B cell (primary cell): ENCODE measurements around the gene MECR. TPM values are rescaled to one million over a fixed set of nuclear protein-coding genes. Genes with fewer than 3 reads are reported as not detected.

Experiments used
- ATAC-seq: fragments of 200-7000 bp; cut with Tn5 transposase; one replicate; pipeline ENCODE4 v1.10.0; 2021; ENCODE audit warnings: low read depth, mild to moderate bottlenecking, moderate number of reproducible peaks, moderate library complexity
- CTCF ChIA-PET: fragments of 350-600 bp; sonication (Branson Sonifier 250); formaldehyde crosslinking; loops from one replicate; lab custom pipeline; 2021; ENCODE audit warnings: antibody characterized with exemption, inconsistent platforms; lab: Charles Lee
- POLR2A ChIA-PET: fragments of 350-600 bp; sonication (Branson Sonifier 250); formaldehyde crosslinking; loops from one replicate; lab custom pipeline; 2021; ENCODE audit warnings: antibody characterized with exemption; lab: Charles Lee
- DNase-seq: peaks from one replicate; pipeline ENCODE4 v3.0.0; 2013
- H2AFZ ChIP-seq: 2 replicates; pipeline ENCODE4 v1.6.1; 2012; ENCODE audit warnings: mild to moderate bottlenecking, low read depth, low read length; ENCODE audit not compliant: insufficient read depth, poor library complexity, severe bottlenecking
- H3K27ac ChIP-seq, 2 donors: 1 replicate in 1 of 2; 2 replicates in 1 of 2; pipeline ENCODE4 v1.5.1; 2012 to 2013; ENCODE audit warnings: low read length in 2 of 2, mild to moderate bottlenecking in 2 of 2, moderate library complexity in 1 of 2
- H3K27me3 ChIP-seq, 4 experiments: fragments of 200-600 bp in 1 of 4; sonication (generic) in 1 of 4; replicated peaks in 1 of 4; 1 replicate in 2 of 4; 2 replicates in 2 of 4; pipeline versions ENCODE4 v1.6.1 to v1.7.0; 2013 to 2016; ENCODE audit warnings: low read length in 3 of 4, mild to moderate bottlenecking in 2 of 4, mixed read lengths in 1 of 4, moderate library complexity in 1 of 4; ENCODE audit not compliant: insufficient read depth in 4 of 4, control insufficient read depth in 3 of 4; ENCODE audit errors: control extremely low read depth in 1 of 4
- H3K36me3 ChIP-seq, 2 experiments: replicated peaks in 1 of 2; 1 replicate in 1 of 2; 2 replicates in 1 of 2; pipeline versions ENCODE4 v1.6.1 to v1.7.1; 2013; ENCODE audit warnings: low read length in 1 of 2; ENCODE audit not compliant: insufficient read depth in 2 of 2, control insufficient read depth in 1 of 2; ENCODE audit errors: control extremely low read depth in 1 of 2, extremely low read depth in 1 of 2
- H3K4me1 ChIP-seq, 2 donors: fragments of 200-600 bp in 1 of 2; sonication (generic) in 1 of 2; 1 replicate in 1 of 2; 2 replicates in 1 of 2; pipeline versions ENCODE4 v1.5.1 to v1.6.1; 2013 to 2017; ENCODE audit warnings: low read length in 2 of 2; ENCODE audit not compliant: control insufficient read depth in 2 of 2, insufficient read depth in 2 of 2
- H3K4me2 ChIP-seq: replicated peaks from 2 replicates; pipeline ENCODE3; 2012; ENCODE audit warnings: mild to moderate bottlenecking, low read depth, low read length; ENCODE audit not compliant: poor library complexity, severe bottlenecking
- H3K4me3 ChIP-seq, 5 experiments: fragments of 200-600 bp in 1 of 5; sonication (generic) in 1 of 5; 1 replicate in 3 of 5; 2 replicates in 2 of 5; pipeline versions ENCODE4 v1.5.1 to v1.7.0; 2011 to 2016; ENCODE audit warnings: low read length in 4 of 5, mild to moderate bottlenecking in 4 of 5, low read depth in 2 of 5, control low read depth in 1 of 5, moderate library complexity in 1 of 5; ENCODE audit not compliant: insufficient read depth in 1 of 5; ENCODE audit errors: control extremely low read depth in 1 of 5, extremely low read depth in 1 of 5
- H3K79me2 ChIP-seq: fragments of 200-600 bp; sonication (generic); one replicate; pipeline ENCODE4 v1.6.0; 2016; ENCODE audit warnings: low read length; ENCODE audit not compliant: control insufficient read depth, insufficient read depth
- H3K9ac ChIP-seq: fragments of 200-600 bp; sonication (generic); 2 replicates; pipeline ENCODE4 v1.6.1; 2017; ENCODE audit warnings: mild to moderate bottlenecking, low read length, moderate library complexity
- H3K9me3 ChIP-seq, 3 donors: one replicate each; pipeline versions ENCODE4 v1.6.1 to v1.7.1; 2013; ENCODE audit warnings: low read length in 2 of 3; ENCODE audit not compliant: control insufficient read depth in 2 of 3, insufficient read depth in 1 of 3; ENCODE audit errors: control extremely low read depth in 1 of 3
- H4K20me1 ChIP-seq: 2 replicates; pipeline ENCODE4 v1.6.0; 2012; ENCODE audit warnings: mild to moderate bottlenecking, low read length; ENCODE audit not compliant: insufficient read depth, control insufficient read depth, poor library complexity, severe bottlenecking
- H3K27ac Mint-ChIP-seq: one replicate; pipeline ENCODE4 v1.8.0; 2021; ENCODE audit warnings: mixed read lengths
- H3K27me3 Mint-ChIP-seq: one replicate; pipeline ENCODE4 v1.8.0; 2021; ENCODE audit warnings: mixed read lengths
- H3K4me1 Mint-ChIP-seq: one replicate; pipeline ENCODE4 v1.8.0; 2021; ENCODE audit warnings: mixed read lengths
- H3K4me3 Mint-ChIP-seq: one replicate; pipeline ENCODE4 v1.8.0; 2021; ENCODE audit warnings: mixed read lengths
- H3K9me3 Mint-ChIP-seq: one replicate; pipeline ENCODE4 v1.8.0; 2022; ENCODE audit warnings: mixed read lengths; ENCODE audit not compliant: insufficient read depth
- EZH2 ChIP-seq: IDR thresholded peaks from 2 replicates; pipeline ENCODE4 v1.6.1; 2012; ENCODE audit warnings: borderline replicate concordance, low read depth, mild to moderate bottlenecking, moderate library complexity, low read length; ENCODE audit not compliant: insufficient read depth, poor library complexity, severe bottlenecking
- WGBS: methylation state at CpG from one replicate; pipeline ENCODE4 v1.1.5; 2013; ENCODE audit warnings: missing lambda C conversion rate; ENCODE audit not compliant: insufficient coverage; 5-methylcytosine and 5-hydroxymethylcytosine counted together
- intact Hi-C: fragments of 100-400 bp; cut with micrococcal nuclease; formaldehyde crosslinking; loops from one replicate; pipeline ENCODE4 v1.10.0; 2022
- polyA plus RNA-seq: library from polyadenylated mRNA; depleted of rRNA; stranded (reverse); fragments of >200 nt; gene quantifications from 2 replicates; pipeline ENCODE4 v1.2.3, GENCODE V29; 2012
- total RNA-seq, 2 donors: library from RNA; stranded (reverse); fragments of 120-200 nt in 1 of 2; gene quantifications; 1 replicate in 1 of 2; 2 replicates in 1 of 2; pipeline versions ENCODE4 v1.2.3 to v1.2.4, GENCODE V29; 2013 to 2022
- TF ChIP-seq, protein P1 (sequence below): fragments of 200-600 bp; IDR thresholded peaks from one replicate; pipeline ENCODE4 v1.8.0; 2022; ENCODE audit warnings: antibody characterized with exemption, mild to moderate bottlenecking

MECR gene
- total and polyA plus RNA-seq, 2 donors (not counting 1 experiment from before 2014, with no cell fraction given): 15.9 to 16.2 TPM

GRCh38 chr1:29156543-29157268, 74.0 kb downstream of the MECR start:
- Histone ChIP-seq H3K79me2 (peaks cover 29% of the 10 kb centered on the region), H3K4me1 (no peaks in the 10 kb centered on the region), H3K36me3 (peaks cover 10 to 87% of the 10 kb centered on the region in 2 experiments), H3K4me2 (no peak overlapping the region), H4K20me1 (peaks cover 48% of the 10 kb centered on the region), H3K27ac (no peak overlapping the region), H3K4me3 (no peak overlapping the region), H3K9me3 (no peaks in the 10 kb centered on the region), H2AFZ (no peak overlapping the region), H3K27me3 (no peaks in the 10 kb centered on the region), H3K9ac (no peak overlapping the region)
- Mint-ChIP-seq H3K27ac (no peak overlapping the region), H3K9me3 (no peaks in the 10 kb centered on the region), H3K27me3 (no peaks in the 10 kb centered on the region), H3K4me1 (no peaks in the 10 kb centered on the region), H3K4me3 (no peak overlapping the region)
- intact Hi-C loops: no loop called here
- WGBS: 97% methylated on average over 7 of the region's 10 CpGs
- TF ChIP-seq, protein P1, sequence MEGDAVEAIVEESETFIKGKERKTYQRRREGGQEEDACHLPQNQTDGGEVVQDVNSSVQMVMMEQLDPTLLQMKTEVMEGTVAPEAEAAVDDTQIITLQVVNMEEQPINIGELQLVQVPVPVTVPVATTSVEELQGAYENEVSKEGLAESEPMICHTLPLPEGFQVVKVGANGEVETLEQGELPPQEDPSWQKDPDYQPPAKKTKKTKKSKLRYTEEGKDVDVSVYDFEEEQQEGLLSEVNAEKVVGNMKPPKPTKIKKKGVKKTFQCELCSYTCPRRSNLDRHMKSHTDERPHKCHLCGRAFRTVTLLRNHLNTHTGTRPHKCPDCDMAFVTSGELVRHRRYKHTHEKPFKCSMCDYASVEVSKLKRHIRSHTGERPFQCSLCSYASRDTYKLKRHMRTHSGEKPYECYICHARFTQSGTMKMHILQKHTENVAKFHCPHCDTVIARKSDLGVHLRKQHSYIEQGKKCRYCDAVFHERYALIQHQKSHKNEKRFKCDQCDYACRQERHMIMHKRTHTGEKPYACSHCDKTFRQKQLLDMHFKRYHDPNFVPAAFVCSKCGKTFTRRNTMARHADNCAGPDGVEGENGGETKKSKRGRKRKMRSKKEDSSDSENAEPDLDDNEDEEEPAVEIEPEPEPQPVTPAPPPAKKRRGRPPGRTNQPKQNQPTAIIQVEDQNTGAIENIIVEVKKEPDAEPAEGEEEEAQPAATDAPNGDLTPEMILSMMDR: no peak
- TF ChIP-seq EZH2: no peak
- ATAC-seq (no peak), DNase-seq (no peak)
- ChIA-PET CTCF (no interaction called here), POLR2A (no interaction called here)

DNA sequence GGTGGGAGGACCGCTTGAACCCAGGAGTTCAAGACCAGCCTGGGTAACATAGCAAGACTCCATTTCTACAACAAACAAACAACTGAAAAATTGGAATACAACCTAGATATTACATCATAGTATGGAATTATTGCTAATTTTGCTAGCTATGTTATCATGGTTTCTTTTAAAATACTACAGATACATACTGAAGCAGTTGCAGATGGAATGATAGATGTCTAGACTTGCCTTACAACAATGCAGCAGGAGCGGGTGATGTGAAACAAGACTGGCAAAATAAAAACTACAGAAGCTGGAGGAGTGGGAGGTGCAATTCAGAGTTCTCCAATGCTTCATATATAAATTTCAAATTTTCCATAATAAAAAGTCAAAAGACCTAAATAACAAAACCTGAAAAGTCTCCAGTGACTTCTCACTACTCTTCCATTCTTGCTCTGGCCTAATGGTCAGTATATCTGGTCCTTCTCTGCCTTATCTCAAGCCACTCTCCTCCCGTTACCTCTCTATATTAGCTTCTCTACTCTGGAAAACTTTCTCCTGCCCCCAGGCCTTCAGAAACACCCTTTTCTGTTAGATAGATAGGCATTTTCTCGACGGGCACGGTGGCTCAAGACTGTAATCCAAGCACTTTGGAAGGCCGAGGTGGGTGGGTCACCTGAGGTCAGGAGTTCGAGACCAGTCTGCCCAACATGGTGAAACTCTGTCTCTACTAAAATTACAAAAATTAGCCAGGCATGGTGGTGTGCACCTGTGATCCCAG, 78.5 kb downstream of the MECR start:
- Mint-ChIP-seq H3K9me3 (no peaks in the 10 kb centered on the region), H3K4me1 (no peaks in the 10 kb centered on the region), H3K27ac (no peak overlapping the region), H3K27me3 (no peaks in the 10 kb centered on the region), H3K4me3 (no peak overlapping the region)
- Histone ChIP-seq H2AFZ (no peak overlapping the region), H3K4me3 (no peak overlapping the region), H3K36me3 (peaks cover 3 to 89% of the 10 kb centered on the region in 2 experiments), H4K20me1 (peaks cover 34% of the 10 kb centered on the region), H3K4me1 (no peaks in the 10 kb centered on the region), H3K79me2 (peaks cover 9% of the 10 kb centered on the region), H3K9ac (no peak overlapping the region), H3K4me2 (no peak overlapping the region), H3K27me3 (no peaks in the 10 kb centered on the region), H3K27ac (no peak overlapping the region), H3K9me3 (no peaks in the 10 kb centered on the region)
- no peak for ATAC-seq
- POLR2A ChIA-PET: no interaction called here
- intact Hi-C loops: no loop called here
- no peak for TF ChIP-seq EZH2
- TF ChIP-seq, protein P1: no peak
- DNase-seq: no peak
- CTCF ChIA-PET: interaction anchor here (1.1 kb wide), 1 partner anchor 270 kb away, joined by 3 read pairs; no protein-coding TSS in a partner anchor
- 91% methylated on average over 6 of the region's 8 CpGs for WGBS
